Pancreas (tissue), 10 donors: ENCODE measurements around the gene ADAMTS6. TPM values are rescaled to one million over a fixed set of nuclear protein-coding genes. Genes with fewer than 3 reads are reported as not detected.
A peak's percentile ranks its signal among the peaks of the same experiment; 100 is the strongest.

ENCODE experiments used
- ATAC-seq, 4 donors: fragments of 200-7000 bp; cut with Tn5 transposase; one replicate each; pipeline versions ENCODE4 v1.8.0 to v1.9.1; 2020; ENCODE audit warnings: mild to moderate bottlenecking in 4 of 4, moderate library complexity in 4 of 4
- DNase-seq, 6 donors: peaks; one replicate each; pipeline ENCODE4 v3.0.0-alpha.2; 2020
- FAIRE-seq: peaks from 2 replicates; lab custom pipeline; 2012; peaks lifted over from hg19 to GRCh38; lab: Jason Lieb, UNC
- H3K27ac ChIP-seq, 4 donors: fragments of 200-600 bp; sonication (generic); 1 replicate in 3 of 4; 2 replicates in 1 of 4; pipeline versions ENCODE4 v1.5.0 to v1.8.0; 2020
- H3K27me3 ChIP-seq, 4 donors: fragments of 200-600 bp; one replicate each; pipeline ENCODE4 v1.8.0; 2021
- H3K36me3 ChIP-seq, 3 donors: fragments of 200-600 bp; sonication (generic) in 1 of 3; one replicate each; pipeline versions ENCODE4 v1.5.0 to v1.8.0; 2020 to 2021
- H3K4me1 ChIP-seq, 3 donors: fragments of 200-600 bp; one replicate each; pipeline ENCODE4 v1.8.0; 2021
- H3K4me3 ChIP-seq, 4 donors: fragments of 200-600 bp; sonication (generic) in 2 of 4; one replicate each; pipeline versions ENCODE4 v1.5.0 to v1.8.0; 2020 to 2021
- H3K9me3 ChIP-seq, 4 donors: fragments of 200-600 bp; one replicate each; pipeline ENCODE4 v1.8.0; 2021
- CTCF ChIP-seq, 4 donors: fragments of 200-600 bp; sonication (generic) in 3 of 4; IDR thresholded peaks; one replicate each; pipeline versions ENCODE4 v1.5.0 to v1.8.0; 2021; ENCODE audit warnings: antibody characterized with exemption in 4 of 4
- WGBS, 2 donors: extraction: QIAGEN DNeasy Blood & Tissue Kit; methylation state at CpG; one replicate each; pipeline ENCODE4 v1.1.7; 2013; 5-methylcytosine and 5-hydroxymethylcytosine counted together
- intact Hi-C, 3 donors: fragments of 100-400 bp; cut with DNase I; formaldehyde crosslinking; loops; one replicate each; pipeline versions ENCODE4 v1.11.1 to v1.14.2; 2022
- polyA plus RNA-seq, 2 donors: library from polyadenylated mRNA; stranded (reverse); fragments of 200-250 nt; gene quantifications; one replicate each; pipeline ENCODE4 v1.2.3, GENCODE V29; 2013
- total RNA-seq, 6 donors: library from RNA; stranded (reverse); fragmentation: NEBNext Ultra II Directional in 4 of 6; extraction: Animal tissue kit (Norgen Biotek cat#: 25700) in 4 of 6; gene quantifications; one replicate each; pipeline versions ENCODE4 v1.2.1 to v1.2.4, GENCODE V29; 2021 to 2023
- donor health status: healthy with polysubstance abuse.
- donor health status: DM: no; HTN: no; CAD: no; lungs with moderate emphysema.
- donor health status: DM: no; HTN: no; CAD: no.
- donor health status: control.
- donor health status: control.
- donor health status: Bipolar disorder and iron deficiency.
- donor health status: DM: yes; HTN: yes; CAD: no.
- donor health status: DM: no; HTN: no; CAD: no.
- donor health status: DM: no; HTN: no; CAD: no.
- donor health status: DM: yes; HTN: yes; CAD: no.

The ADAMTS6 gene
- total and polyA plus RNA-seq, 8 donors: 0.14 to 0.70 (median 0.30) TPM

GRCh38 chr5:65480306-65480865, 1.3 kb downstream of the ADAMTS6 start:
- no peak for TF ChIP-seq CTCF (IDR thresholded peaks at IDR 0.05)
- Histone ChIP-seq H3K27ac (peak overlapping the region in 1 of 4 donors; percentile 19), H3K4me3 (peak overlapping the region; percentile 1 to 44 (median 12)), H3K4me1 (peaks cover 4 to 14% (median 13%) of the 10 kb centered on the region in 3 donors), H3K27me3 (no peaks in the 10 kb centered on the region), H3K36me3 (no peaks in the 10 kb centered on the region), H3K9me3 (no peaks in the 10 kb centered on the region)
- ATAC-seq (peak in 3 of 4 donors; percentile 9 to 22 (median 17)), FAIRE-seq (no peak), DNase-seq (peak; percentile 24 to 78 (median 64))
- 0 to 1% methylated on average over 15 of the region's 15 CpGs for WGBS, 2 donors
- intact Hi-C loops: loop anchor here in 1 of 3 donors (5.0 to 10.0 kb wide), 2 partner anchors 378 to 666 kb away; no protein-coding TSS in a partner anchor

DNA sequence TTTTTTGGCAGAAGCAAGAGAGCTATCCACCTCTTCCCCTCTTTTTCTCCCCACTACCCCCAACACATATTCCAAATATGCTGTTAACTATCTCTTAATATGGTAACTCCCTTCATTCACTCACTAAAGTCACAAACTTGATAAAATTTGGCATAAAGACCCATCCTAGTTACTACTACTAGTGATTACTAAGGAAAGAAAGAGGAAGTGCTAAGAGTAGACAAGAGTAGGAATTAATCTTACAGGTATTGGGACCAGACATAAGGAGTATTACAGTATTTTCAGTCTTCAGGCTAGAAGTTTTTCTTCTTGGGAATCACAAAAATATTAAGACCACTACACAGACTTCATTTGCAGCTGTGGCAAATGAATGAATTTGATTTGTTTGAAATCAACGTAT, 2.2 kb downstream of the ADAMTS6 start:
- no peak overlapping the region for H3K4me3 ChIP-seq
- DNase-seq (no peak), FAIRE-seq (no peak), ATAC-seq (no peak)
- TF ChIP-seq CTCF (IDR thresholded peaks at IDR 0.05): no peak
- H3K4me1 ChIP-seq: peaks cover 4 to 14% (median 13%) of the 10 kb centered on the region in 3 donors
- no peaks in the 10 kb centered on the region for H3K27me3 ChIP-seq
- intact Hi-C loops: no loop called here
- no peak overlapping the region for H3K27ac ChIP-seq
- H3K36me3 ChIP-seq: no peaks in the 10 kb centered on the region
- H3K9me3 ChIP-seq: no peaks in the 10 kb centered on the region
- WGBS, 2 donors: 43 to 45% methylated on average over 1 of the region's 1 CpG

DNA sequence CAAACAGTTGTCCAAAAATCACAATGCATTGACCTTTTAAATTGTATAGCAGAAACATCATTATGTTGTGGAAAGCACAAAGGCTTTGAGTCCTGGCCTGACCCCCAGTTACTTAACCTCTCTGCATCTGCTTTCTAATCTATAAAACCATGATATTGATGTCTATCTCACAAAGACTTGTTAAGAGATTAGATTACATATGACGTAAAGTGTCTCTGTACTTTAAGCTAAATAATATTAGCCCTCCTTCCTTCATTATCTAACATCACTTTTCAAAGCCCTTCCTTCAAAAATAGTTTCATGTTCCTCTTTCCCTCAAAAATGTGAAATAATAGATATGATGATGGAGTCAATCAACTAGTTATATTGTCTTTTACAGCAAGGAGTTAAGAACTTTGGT, 3.4 kb downstream of the ADAMTS6 start:
- no peaks in the 10 kb centered on the region for H3K9me3 ChIP-seq
- FAIRE-seq: no peak
- DNase-seq: no peak
- H3K4me1 ChIP-seq: peaks cover 1 to 14% (median 9%) of the 10 kb centered on the region in 3 donors
- H3K27me3 ChIP-seq: no peaks in the 10 kb centered on the region
- intact Hi-C loops: no loop called here
- H3K4me3 ChIP-seq: no peak overlapping the region
- H3K36me3 ChIP-seq: no peaks in the 10 kb centered on the region
- WGBS, 2 donors: 43 to 66% methylated on average over 1 of the region's 1 CpG
- ATAC-seq: no peak
- no peak overlapping the region for H3K27ac ChIP-seq
- TF ChIP-seq CTCF (IDR thresholded peaks at IDR 0.05): no peak

DNA sequence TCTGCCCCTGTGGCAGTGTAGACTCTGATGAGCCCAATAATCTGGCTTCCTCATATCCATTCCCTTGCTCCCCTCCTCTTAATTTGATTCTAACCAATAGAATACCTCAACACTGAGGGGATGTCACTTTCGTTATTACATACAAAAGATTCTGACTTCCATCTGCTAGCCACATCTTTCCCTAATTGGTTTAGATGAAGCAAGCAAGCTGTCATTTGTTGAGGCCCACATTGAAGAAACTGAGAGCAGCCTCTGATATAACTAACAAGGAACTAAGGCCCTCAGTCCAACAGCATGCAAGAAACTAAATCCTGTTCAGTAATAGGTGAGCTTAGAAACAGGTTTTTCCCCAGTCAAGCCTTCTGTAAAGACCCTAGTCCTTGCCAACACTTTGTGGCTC, 5.8 kb downstream of the ADAMTS6 start:
- ATAC-seq (no peak), FAIRE-seq (no peak), DNase-seq (no peak)
- Histone ChIP-seq H3K4me3 (no peak overlapping the region), H3K9me3 (no peaks in the 10 kb centered on the region), H3K4me1 (peaks cover 0 to 7% (median 3%) of the 10 kb centered on the region in 3 donors), H3K36me3 (no peaks in the 10 kb centered on the region), H3K27me3 (no peaks in the 10 kb centered on the region), H3K27ac (no peak overlapping the region)
- intact Hi-C loops: no loop called here
- WGBS, 2 donors: 58 to 83% methylated on average over 1 of the region's 1 CpG
- TF ChIP-seq CTCF (IDR thresholded peaks at IDR 0.05): no peak

GRCh38 chr5:65475336-65475735, 6.4 kb downstream of the ADAMTS6 start:
- no peak for TF ChIP-seq CTCF (IDR thresholded peaks at IDR 0.05)
- no peak for ATAC-seq

More at GRCh38 chr5:65475336-65475735, 6.4 kb downstream of the ADAMTS6 start:
- FAIRE-seq: no peak
- intact Hi-C loops: no loop called here
- H3K36me3 ChIP-seq: no peaks in the 10 kb centered on the region
- no peaks in the 10 kb centered on the region for H3K27me3 ChIP-seq
- no peaks in the 10 kb centered on the region for H3K9me3 ChIP-seq
- peaks cover 0 to 3% (median 0%) of the 10 kb centered on the region in 3 donors for H3K4me1 ChIP-seq
- H3K27ac ChIP-seq: no peak overlapping the region
- H3K4me3 ChIP-seq: no peak overlapping the region
- DNase-seq: no peak
- WGBS, 2 donors: 78 to 87% methylated on average over 4 of the region's 4 CpGs
